Neural cell (in vitro differentiated cells): ENCODE data around the gene ITGA2B. TPM values are rescaled to one million over a fixed set of nuclear protein-coding genes. Genes with fewer than 3 reads are reported as not detected.

Source experiments
- H2AFZ ChIP-seq: fragments of 200-600, 300-800 bp; sonication (generic), shearing (Covaris generic); 2 replicates; pipeline ENCODE4 v1.6.0; 2014; ENCODE audit warnings: low read depth, mild to moderate bottlenecking, antibody characterized with exemption, low read length, moderate library complexity
- H3F3A ChIP-seq: fragments of 200-600 bp; shearing (Covaris generic); 2 replicates; pipeline ENCODE4 v1.6.1; 2016; ENCODE audit warnings: mild to moderate bottlenecking, moderate library complexity, mixed read lengths, antibody characterized with exemption, low read length; ENCODE audit not compliant: insufficient read depth, poor library complexity, severe bottlenecking
- H3K27ac ChIP-seq: fragments of 200-600, 300-800 bp; sonication (generic), shearing (Covaris generic); 2 replicates; pipeline ENCODE4 v1.5.1; 2014; ENCODE audit warnings: mild to moderate bottlenecking, low read length, moderate library complexity
- H3K27me3 ChIP-seq: fragments of 300-800, 200-600 bp; sonication (generic), shearing (Covaris generic); 2 replicates; pipeline ENCODE4 v1.6.0; 2014; ENCODE audit warnings: mild to moderate bottlenecking, low read depth, low read length, moderate library complexity; ENCODE audit not compliant: insufficient read depth
- H3K36me3 ChIP-seq: fragments of 300-800, 200-600 bp; sonication (generic), shearing (Covaris generic); 2 replicates; pipeline ENCODE4 v1.5.1; 2014; ENCODE audit warnings: mild to moderate bottlenecking, antibody characterized with exemption, low read length, moderate library complexity; ENCODE audit not compliant: insufficient read depth
- H3K4me2 ChIP-seq: fragments of 300-800, 200-600 bp; sonication (generic), shearing (Covaris generic); 2 replicates; pipeline ENCODE4 v1.6.0; 2014; ENCODE audit warnings: mild to moderate bottlenecking, low read length
- H3K4me3 ChIP-seq: fragments of 300-800, 200-600 bp; sonication (generic), shearing (Covaris generic); 2 replicates; pipeline ENCODE4 v1.5.1; 2014; ENCODE audit warnings: mild to moderate bottlenecking, low read length, moderate library complexity
- H3K79me2 ChIP-seq: fragments of 200-600 bp; shearing (Covaris generic); replicated peaks from 2 replicates; pipeline ENCODE4 v1.6.0; 2014; ENCODE audit warnings: mild to moderate bottlenecking, low read length, moderate library complexity; ENCODE audit not compliant: insufficient read depth
- H3K9ac ChIP-seq: fragments of 300-800, 200-600 bp; sonication (generic), shearing (Covaris generic); 2 replicates; pipeline ENCODE4 v1.6.1; 2016; ENCODE audit warnings: mild to moderate bottlenecking, low read length, mixed read lengths
- H3K9me2 ChIP-seq: fragments of 200-600 bp; shearing (Covaris generic); 2 replicates; pipeline ENCODE4 v1.6.1; 2016; ENCODE audit warnings: mild to moderate bottlenecking, low read length, mixed read lengths; ENCODE audit not compliant: insufficient read depth
- H3K9me3 ChIP-seq: fragments of 200-600, 300-800 bp; sonication (generic), shearing (Covaris generic); 2 replicates; pipeline ENCODE4 v1.6.1; 2016; ENCODE audit warnings: mild to moderate bottlenecking, mixed run types, low read length, moderate library complexity, mixed read lengths
- H4K20me1 ChIP-seq: fragments of 200-600 bp; shearing (Covaris generic); 2 replicates; pipeline ENCODE4 v1.6.1; 2016; ENCODE audit warnings: mild to moderate bottlenecking, mixed run types; ENCODE audit not compliant: insufficient read depth
- CTCF ChIP-seq: fragments of 450-650 bp; IDR thresholded peaks from 2 replicates; pipeline ENCODE4 v1.5.1; 2014; ENCODE audit warnings: antibody characterized with exemption, mild to moderate bottlenecking, moderate library complexity; ENCODE audit not compliant: poor library complexity, severe bottlenecking
- EZH2 ChIP-seq: fragments of 200-600, 300-800 bp; shearing (Covaris generic), sonication (generic); IDR thresholded peaks from 2 replicates; pipeline ENCODE4 v1.6.1; 2014; ENCODE audit warnings: antibody characterized with exemption, low read length, borderline replicate concordance, mild to moderate bottlenecking; ENCODE audit not compliant: insufficient read depth, poor library complexity, severe bottlenecking
- MXI1 ChIP-seq: fragments of 450-650 bp; conservative IDR thresholded peaks from 2 replicates; pipeline ENCODE4 v1.6.1; 2014; ENCODE audit warnings: antibody characterized with exemption, mild to moderate bottlenecking; ENCODE audit not compliant: poor library complexity, severe bottlenecking
- POLR2AphosphoS5 ChIP-seq: IDR thresholded peaks from 2 replicates; pipeline ENCODE4 v1.6.1; 2012
- RAD21 ChIP-seq: fragments of 450-650 bp; conservative IDR thresholded peaks from 2 replicates; pipeline ENCODE4 v1.6.1; 2014; ENCODE audit warnings: antibody characterized with exemption, mild to moderate bottlenecking, moderate library complexity
- REST ChIP-seq: IDR thresholded peaks from 2 replicates; pipeline ENCODE4 v1.6.1; 2012; ENCODE audit warnings: borderline replicate concordance
- SMC3 ChIP-seq: fragments of 450-650 bp; conservative IDR thresholded peaks from 2 replicates; pipeline ENCODE4 v1.6.1; 2014; ENCODE audit warnings: antibody characterized with exemption, mild to moderate bottlenecking, moderate library complexity; ENCODE audit not compliant: poor library complexity
- TAF1 ChIP-seq: IDR thresholded peaks from 2 replicates; pipeline ENCODE4 v1.6.1; 2012; ENCODE audit warnings: low read depth
- polyA plus RNA-seq: library from polyadenylated mRNA; depleted of rRNA; stranded (reverse); fragments of >200 nt; gene quantifications from 2 replicates; pipeline ENCODE4 v1.2.3, GENCODE V29; 2014

Gene ITGA2B
- polyA plus RNA-seq, 1 donor from 2014 or later = 3.1 TPM

GRCh38 chr17:44438636-44439035 is 49.2 kb upstream of the ITGA2B start:
- Histone ChIP-seq H3K9me2 (no peaks in the 10 kb centered on the region), H3K9me3 (no peaks in the 10 kb centered on the region), H3F3A (no peaks in the 10 kb centered on the region), H4K20me1 (no peaks in the 10 kb centered on the region), H3K27me3 (no peaks in the 10 kb centered on the region), H3K4me2 (no peak overlapping the region), H3K27ac (no peak overlapping the region), H2AFZ (no peak overlapping the region), H3K79me2 (peaks cover 3% of the 10 kb centered on the region), H3K9ac (no peak overlapping the region), H3K4me3 (no peak overlapping the region), H3K36me3 (no peaks in the 10 kb centered on the region)
- TF ChIP-seq CTCF = no peak
- TF ChIP-seq RAD21 = no peak
- TF ChIP-seq POLR2AphosphoS5 = no peak
- TF ChIP-seq EZH2 = no peak
- no peak for TF ChIP-seq SMC3
- no peak for TF ChIP-seq REST
- no peak for TF ChIP-seq MXI1
- no peak for TF ChIP-seq TAF1

GRCh38 chr17:44436336-44436735 is 46.9 kb upstream of the ITGA2B start:
- H4K20me1 ChIP-seq = no peaks in the 10 kb centered on the region
- peaks cover 3% of the 10 kb centered on the region for H3K79me2 ChIP-seq
- H2AFZ ChIP-seq = no peak overlapping the region
- H3K9me3 ChIP-seq = no peaks in the 10 kb centered on the region
- no peaks in the 10 kb centered on the region for H3K27me3 ChIP-seq
- no peak overlapping the region for H3K4me3 ChIP-seq
- H3K27ac ChIP-seq = no peak overlapping the region
- no peaks in the 10 kb centered on the region for H3F3A ChIP-seq
- no peaks in the 10 kb centered on the region for H3K36me3 ChIP-seq
- no peak overlapping the region for H3K9ac ChIP-seq
- no peak overlapping the region for H3K4me2 ChIP-seq
- H3K9me2 ChIP-seq = no peaks in the 10 kb centered on the region
- no peak for TF ChIP-seq TAF1
- no peak for TF ChIP-seq REST
